ENCODE results near the gene OR6B1.

GRCh38 chr7:144024213-144024612, 24.1 kb downstream of the OR6B1 start:
- TF ChIP-seq POLR2A (IDR thresholded peaks at IDR 0.05), result no peak
- TF ChIP-seq CTCF (IDR thresholded peaks at IDR 0.05), result no peak

Data from Peyer's patch (tissue), 4 donors.